MM.1S (cell line): Measurements from ENCODE around the gene DNAI1.

ENCODE experiments used
- DNase-seq: peaks from one replicate; pipeline ENCODE4 v3.0.0-alpha.2; 2015
- H2AFZ ChIP-seq: fragments of 300-600 bp; sonication (generic); 2 replicates; pipeline ENCODE4 v1.6.0; 2016; ENCODE audit warnings: antibody characterized with exemption, low read length
- H3F3A ChIP-seq: fragments of 300-600 bp; sonication (generic); 2 replicates; pipeline ENCODE4 v1.6.1; 2016; ENCODE audit warnings: mild to moderate bottlenecking, antibody characterized with exemption, low read length, moderate library complexity, mixed read lengths; ENCODE audit not compliant: insufficient read depth
- H3K27ac ChIP-seq: fragments of 300-600 bp; sonication (generic); 2 replicates; pipeline ENCODE4 v1.5.1; 2016; ENCODE audit warnings: mild to moderate bottlenecking, low read length
- H3K27me3 ChIP-seq: fragments of 300-600 bp; sonication (generic); replicated peaks from 2 replicates; pipeline ENCODE4 v1.6.0; 2016; ENCODE audit warnings: low read length; ENCODE audit not compliant: insufficient read depth
- H3K36me3 ChIP-seq: fragments of 300-600 bp; sonication (generic); replicated peaks from 2 replicates; pipeline ENCODE4 v1.6.1; 2016; ENCODE audit warnings: mild to moderate bottlenecking, low read length, mixed read lengths; ENCODE audit not compliant: insufficient read depth
- H3K4me1 ChIP-seq: fragments of 300-600 bp; sonication (generic); 2 replicates; pipeline ENCODE4 v1.6.1; 2016; ENCODE audit warnings: low read length, mixed read lengths
- H3K4me2 ChIP-seq: fragments of 300-600 bp; sonication (generic); 2 replicates; pipeline ENCODE4 v1.6.0; 2016; ENCODE audit warnings: low read depth, low read length
- H3K4me3 ChIP-seq: fragments of 300-600 bp; sonication (generic); 2 replicates; pipeline ENCODE4 v1.5.1; 2016; ENCODE audit warnings: low read length, mixed read lengths
- H3K79me2 ChIP-seq: fragments of 300-600 bp; sonication (generic); 2 replicates; pipeline ENCODE4 v1.6.1; 2016; ENCODE audit warnings: mixed run types, low read length, mixed read lengths
- H3K9ac ChIP-seq: fragments of 300-600 bp; sonication (generic); 2 replicates; pipeline ENCODE4 v1.6.1; 2016; ENCODE audit warnings: low read length, mixed read lengths
- H3K9me2 ChIP-seq: fragments of 300-600 bp; sonication (generic); replicated peaks from 2 replicates; pipeline ENCODE4 v1.6.1; 2016; ENCODE audit warnings: mild to moderate bottlenecking, low read length, mixed read lengths; ENCODE audit not compliant: insufficient read depth
- H3K9me3 ChIP-seq: fragments of 300-600 bp; sonication (generic); replicated peaks from 2 replicates; pipeline ENCODE4 v1.6.1; 2016; ENCODE audit warnings: mild to moderate bottlenecking, low read length, mixed read lengths; ENCODE audit not compliant: insufficient read depth
- H4K20me1 ChIP-seq: fragments of 300-600 bp; sonication (generic); 2 replicates; pipeline ENCODE4 v1.6.1; 2016; ENCODE audit warnings: mild to moderate bottlenecking, low read length, moderate library complexity, mixed read lengths; ENCODE audit not compliant: insufficient read depth
- CTCF ChIP-seq: fragments of 300-600 bp; sonication (generic); IDR thresholded peaks from 2 replicates; pipeline ENCODE4 v1.5.1; 2016; ENCODE audit warnings: antibody characterized with exemption, low read length, mixed read lengths
- EZH2 ChIP-seq: fragments of 300-600 bp; sonication (generic); optimal IDR thresholded peaks from 2 replicates; pipeline ENCODE3; 2017; ENCODE audit warnings: low read depth, mild to moderate bottlenecking, antibody characterized with exemption, low read length, mixed read lengths
- EZH2phosphoT487 ChIP-seq: fragments of 300-600 bp; sonication (generic); IDR thresholded peaks from 2 replicates; pipeline ENCODE4 v1.6.1; 2018; ENCODE audit warnings: antibody characterized with exemption, low read length

The DNAI1 gene

GRCh38 chr9:34506623-34507022, 48.0 kb downstream of the DNAI1 start:
- Histone ChIP-seq H3K27ac (no peak overlapping the region), H3F3A (no peaks in the 10 kb centered on the region), H3K4me3 (no peak overlapping the region), H3K36me3 (no peaks in the 10 kb centered on the region), H3K9ac (no peak overlapping the region), H2AFZ (no peak overlapping the region), H3K4me1 (no peaks in the 10 kb centered on the region), H4K20me1 (no peaks in the 10 kb centered on the region), H3K27me3 (peaks cover 14% of the 10 kb centered on the region), H3K79me2 (no peaks in the 10 kb centered on the region), H3K4me2 (no peak overlapping the region), H3K9me3 (no peaks in the 10 kb centered on the region), H3K9me2 (no peaks in the 10 kb centered on the region)
- no peak for DNase-seq
- TF ChIP-seq EZH2phosphoT487, result no peak

- no peaks in the 10 kb centered on the region for H3K79me2 ChIP-seq
These were observed 49.0 kb downstream of the DNAI1 start for GRCh38 chr9:34507556-34507955.

GRCh38 chr9:34507966-34508365, 49.4 kb downstream of the DNAI1 start:
- no peak overlapping the region for H3K4me3 ChIP-seq
- H3K27me3 ChIP-seq, result peaks cover 14% of the 10 kb centered on the region
- no peak for DNase-seq
- H3K9me3 ChIP-seq, result no peaks in the 10 kb centered on the region
- no peaks in the 10 kb centered on the region for H3K9me2 ChIP-seq
- no peaks in the 10 kb centered on the region for H3K4me1 ChIP-seq
- H3F3A ChIP-seq, result no peaks in the 10 kb centered on the region
- no peak overlapping the region for H3K4me2 ChIP-seq
- no peaks in the 10 kb centered on the region for H3K36me3 ChIP-seq
- no peaks in the 10 kb centered on the region for H4K20me1 ChIP-seq
- no peaks in the 10 kb centered on the region for H3K79me2 ChIP-seq
- H3K9ac ChIP-seq, result no peak overlapping the region
- H2AFZ ChIP-seq, result no peak overlapping the region
- no peak overlapping the region for H3K27ac ChIP-seq
- no peak for TF ChIP-seq EZH2phosphoT487
- no peak for TF ChIP-seq CTCF
- no peak for TF ChIP-seq EZH2

More at GRCh38 chr9:34507556-34507955, 49.0 kb downstream of the DNAI1 start:
- H3K4me3 ChIP-seq, result no peak overlapping the region
- no peaks in the 10 kb centered on the region for H3K36me3 ChIP-seq
- no peak overlapping the region for H3K4me2 ChIP-seq
- H3K27ac ChIP-seq, result no peak overlapping the region
- DNase-seq, result no peak
- H3K9ac ChIP-seq, result no peak overlapping the region
- H2AFZ ChIP-seq, result no peak overlapping the region
- peaks cover 14% of the 10 kb centered on the region for H3K27me3 ChIP-seq
- no peaks in the 10 kb centered on the region for H3F3A ChIP-seq
- H4K20me1 ChIP-seq, result no peaks in the 10 kb centered on the region
- no peaks in the 10 kb centered on the region for H3K9me2 ChIP-seq
- H3K9me3 ChIP-seq, result no peaks in the 10 kb centered on the region
- TF ChIP-seq EZH2 (no peak), EZH2phosphoT487 (no peak), CTCF (no peak)
- no peaks in the 10 kb centered on the region for H3K4me1 ChIP-seq

GRCh38 chr9:34508463-34508862, 49.9 kb downstream of the DNAI1 start:
- TF ChIP-seq EZH2 (no peak), CTCF (no peak), EZH2phosphoT487 (no peak)

More at GRCh38 chr9:34508463-34508862, 49.9 kb downstream of the DNAI1 start:
- Histone ChIP-seq H3K36me3 (no peaks in the 10 kb centered on the region), H3K9ac (no peak overlapping the region), H4K20me1 (no peaks in the 10 kb centered on the region), H3K9me2 (no peaks in the 10 kb centered on the region), H3K27me3 (peaks cover 10% of the 10 kb centered on the region; the same call in 1 of the 2 replicates), H3K79me2 (no peaks in the 10 kb centered on the region), H3K4me2 (no peak overlapping the region), H3K9me3 (no peaks in the 10 kb centered on the region), H3K4me1 (no peaks in the 10 kb centered on the region), H3K4me3 (no peak overlapping the region), H3F3A (no peaks in the 10 kb centered on the region), H3K27ac (no peak overlapping the region), H2AFZ (no peak overlapping the region)
- DNase-seq, result no peak
